Heart right ventricle (tissue), 16 donors: ENCODE measurements around the gene TESK1. TPM values are rescaled to one million over a fixed set of nuclear protein-coding genes. Genes with fewer than 3 reads are reported as not detected.

Source experiments
- ATAC-seq, 8 donors: fragments of 200-7000 bp; cut with Tn5 transposase; one replicate each; pipeline ENCODE4 v1.9.1; 2020; ENCODE audit warnings: mild to moderate bottlenecking in 8 of 8, moderate library complexity in 8 of 8, moderate number of reproducible peaks in 1 of 8
- DNase-seq, 2 donors: peaks; one replicate each; pipeline ENCODE4 v3.0.0-alpha.2; 2020
- H3K27ac ChIP-seq, 10 donors: fragments of 200-600 bp; sonication (generic) in 2 of 10; one replicate each; pipeline versions ENCODE4 v1.5.0 to v1.8.0; 2020 to 2022; ENCODE audit warnings: mild to moderate bottlenecking in 3 of 10
- H3K27me3 ChIP-seq, 7 donors: fragments of 200-600 bp; one replicate each; pipeline ENCODE4 v1.8.0; 2021 to 2022; ENCODE audit warnings: mild to moderate bottlenecking in 2 of 7
- H3K36me3 ChIP-seq, 9 donors: fragments of 200-600 bp; sonication (generic) in 1 of 9; one replicate each; pipeline versions ENCODE4 v1.5.0 to v1.8.0; 2020 to 2022; ENCODE audit warnings: mild to moderate bottlenecking in 2 of 9
- H3K4me1 ChIP-seq, 9 donors: fragments of 200-600 bp; sonication (generic) in 1 of 9; one replicate each; pipeline versions ENCODE4 v1.5.0 to v1.8.0; 2020 to 2022; ENCODE audit warnings: mild to moderate bottlenecking in 4 of 9
- H3K4me3 ChIP-seq, 10 donors: fragments of 200-600 bp; sonication (generic) in 2 of 10; one replicate each; pipeline versions ENCODE4 v1.5.0 to v1.8.0; 2020 to 2022; ENCODE audit warnings: mild to moderate bottlenecking in 7 of 10, moderate library complexity in 2 of 10
- H3K9me3 ChIP-seq, 11 donors: fragments of 200-600 bp in 10 of 11; sonication (generic) in 2 of 11; one replicate each; pipeline versions ENCODE4 v1.5.0 to v1.8.0; 2013 to 2022; ENCODE audit warnings: mild to moderate bottlenecking in 2 of 11, control low read depth in 1 of 11, moderate library complexity in 1 of 11
- CTCF ChIP-seq, 9 donors: fragments of 200-600 bp; sonication (generic) in 2 of 9; IDR thresholded peaks; one replicate each; pipeline versions ENCODE4 v1.5.0 to v1.8.0; 2021 to 2022; ENCODE audit warnings: antibody characterized with exemption in 9 of 9, mild to moderate bottlenecking in 5 of 9, moderate library complexity in 1 of 9
- WGBS, 2 donors: extraction: QIAGEN DNeasy Blood & Tissue Kit; methylation state at CpG; one replicate each; pipeline ENCODE4 v1.1.7; 2013; ENCODE audit warnings: inconsistent platforms in 1 of 2; 5-methylcytosine and 5-hydroxymethylcytosine counted together
- intact Hi-C, 10 donors: fragments of 100-400 bp; cut with DNase I; formaldehyde crosslinking; loops; one replicate each; pipeline versions ENCODE4 v1.11.1 to v1.14.2; 2022
- polyA plus RNA-seq, 2 donors: library from polyadenylated mRNA; stranded (reverse); fragments of 200-250 nt; gene quantifications; one replicate each; pipeline ENCODE4 v1.2.3, GENCODE V29; 2013
- total RNA-seq, 10 donors: library from RNA; stranded (reverse); fragmentation: NEBNext Ultra II Directional in 3 of 10; extraction: Animal tissue kit (Norgen Biotek cat#: 25700) in 3 of 10; gene quantifications; one replicate each; pipeline versions ENCODE4 v1.2.1 to v1.2.4, GENCODE V29; 2021 to 2023
- donor health status: Arrhythmogenic right ventricular cardiomyopathy.
- donor health status: ischemic (EF 13 %, LVEDD 7.1; RV severe dilation, severe dysfunction).
- donor health status: healthy with polysubstance abuse.
- donor health status: DM: no; HTN: yes; CAD: no.
- donor health status: DM: no; HTN: no; CAD: no.
- donor health status: ischemic (EF 25% LVEDD 6.9; RV normal size, moderate dysfunction).
- donor health status: ischemic (EF 25% LVEDD 5.7; RV mildly dilated, moderate dysfunction).
- donor health status: healthy.
- donor health status: DM: yes; HTN: yes; CAD: no.
- donor health status: Ischemic cardiomyopathy.
- donor health status: ischemic (EF 35%, LVEDD 5.7; RV mildly dilated, moderate dysfunction).
- donor health status: nonischemic (EF 11% LVEDD 7.7; RV severe dilation, severe dysfunction).
- donor health status: DM: yes; HTN: yes; CAD: no.
- donor health status: PGD.
- donor health status: ischemic (EF 29% LVEDD 5.4; RV normal size, mild dysfunction).
- donor health status: nonischemic (EF 23%, LVEDD 6.1; RV moderate dilation, normal function).

TESK1 gene
- total and polyA plus RNA-seq, 12 donors = 18.0 to 38.8 (median 24.3) TPM

GRCh38 chr9:35605351-35606137 is 482 bp downstream of the TESK1 start:
- DNase-seq = peak in 1 of 2 donors; percentile 26
- intact Hi-C loops = loop anchor here in 5 of 10 donors (2.0 to 10.0 kb wide), 3 partner anchors 41 to 49 kb away; partner anchors contain the start of genes CCDC107 (in 1 of the 5), RMRP (in 1 of the 5) and SIT1 (in 1 of the 5)

GRCh38 chr9:35606138-35606504 is 1.1 kb downstream of the TESK1 start:
- Histone ChIP-seq H3K27me3 (no peaks in the 10 kb centered on the region), H3K27ac (peak overlapping the region in 9 of 10 donors; percentile 72 to 95 (median 92)), H3K36me3 (peaks cover 0 to 38% (median 7%) of the 10 kb centered on the region in 9 donors), H3K4me3 (peak overlapping the region; percentile 56 to 93 (median 73)), H3K9me3 (no peaks in the 10 kb centered on the region), H3K4me1 (peaks cover 0 to 34% (median 25%) of the 10 kb centered on the region in 9 donors)
- DNase-seq = no peak
- ATAC-seq = no peak
- intact Hi-C loops = loop anchor here in 4 of 10 donors (5.0 to 10.0 kb wide), 2 partner anchors 41 to 49 kb away; partner anchors contain the start of genes CCDC107 (in 1 of the 4), RMRP (in 1 of the 4) and SIT1 (in 1 of the 4)
- WGBS, 2 donors = 6 to 9% methylated on average over 5 of the region's 5 CpGs
- no peak for TF ChIP-seq CTCF (IDR thresholded peaks at IDR 0.05)

More at GRCh38 chr9:35605351-35606137, 482 bp downstream of the TESK1 start:
- peaks cover 0 to 33% (median 25%) of the 10 kb centered on the region in 9 donors for H3K4me1 ChIP-seq
- TF ChIP-seq CTCF (IDR thresholded peaks at IDR 0.05) = no peak
- H3K36me3 ChIP-seq = peaks cover 0 to 35% (median 7%) of the 10 kb centered on the region in 9 donors
- H3K27ac ChIP-seq = peak overlapping the region; percentile 72 to 95 (median 86)
- WGBS, 2 donors = 0 to 1% methylated on average over 63 to 76 of the region's 76 CpGs
- no peaks in the 10 kb centered on the region for H3K9me3 ChIP-seq
- ATAC-seq = peak in 1 of 8 donors; percentile 4
- H3K27me3 ChIP-seq = no peaks in the 10 kb centered on the region
- peak overlapping the region; percentile 56 to 93 (median 73) for H3K4me3 ChIP-seq

- Histone ChIP-seq H3K27ac (no peak overlapping the region), H3K4me3 (peak overlapping the region in 4 of 10 donors; percentile 13 to 76 (median 62)), H3K27me3 (no peaks in the 10 kb centered on the region), H3K36me3 (peaks cover 0 to 38% (median 7%) of the 10 kb centered on the region in 9 donors), H3K4me1 (peaks cover 0 to 39% (median 25%) of the 10 kb centered on the region in 9 donors), H3K9me3 (no peaks in the 10 kb centered on the region)
- DNase-seq = no peak
- 86 to 92% methylated on average over 7 of the region's 7 CpGs for WGBS, 2 donors
- ATAC-seq = no peak
- TF ChIP-seq CTCF (IDR thresholded peaks at IDR 0.05) = no peak
- intact Hi-C loops = loop anchor here in 4 of 10 donors (5.0 to 10.0 kb wide), 2 partner anchors 41 to 48 kb away; partner anchors contain the start of genes CCDC107 (in 1 of the 4), RMRP (in 1 of the 4) and SIT1 (in 1 of the 4)
Measured at GRCh38 chr9:35606726-35607125, 1.7 kb downstream of the TESK1 start.

- no peak for TF ChIP-seq CTCF (IDR thresholded peaks at IDR 0.05)
- Histone ChIP-seq H3K36me3 (peaks cover 0 to 38% (median 7%) of the 10 kb centered on the region in 9 donors), H3K27ac (no peak overlapping the region), H3K4me1 (peaks cover 0 to 34% (median 21%) of the 10 kb centered on the region in 9 donors), H3K27me3 (no peaks in the 10 kb centered on the region), H3K9me3 (no peaks in the 10 kb centered on the region), H3K4me3 (no peak overlapping the region)
- intact Hi-C loops = loop anchor here in 4 of 10 donors (5.0 to 10.0 kb wide), 2 partner anchors 39 to 47 kb away; partner anchors contain the start of genes CCDC107 (in 1 of the 4), RMRP (in 1 of the 4) and SIT1 (in 1 of the 4)
- 85 to 93% methylated on average over 7 of the region's 7 CpGs for WGBS, 2 donors
- no peak for DNase-seq
- ATAC-seq = no peak
Measured at GRCh38 chr9:35608221-35608620, 3.2 kb downstream of the TESK1 start.
